Upper lobe of right lung (tissue), 1 donor: ENCODE measurements around the gene ANKRD50. TPM values are rescaled to one million over a fixed set of nuclear protein-coding genes. Genes with fewer than 3 reads are reported as not detected.

Experiments
- ATAC-seq: fragments of 200-7000 bp; cut with Tn5 transposase; one replicate; pipeline ENCODE4 v1.9.1; 2020; ENCODE audit warnings: mild to moderate bottlenecking, moderate library complexity
- DNase-seq: peaks from one replicate; pipeline ENCODE4 v3.0.0-alpha.2; 2020
- H3K27ac ChIP-seq: fragments of 200-600 bp; one replicate; pipeline ENCODE4 v1.8.0; 2022
- H3K27me3 ChIP-seq: fragments of 200-600 bp; one replicate; pipeline ENCODE4 v1.8.0; 2022; ENCODE audit warnings: mild to moderate bottlenecking
- H3K36me3 ChIP-seq: fragments of 200-600 bp; one replicate; pipeline ENCODE4 v1.8.0; 2022
- H3K4me1 ChIP-seq: fragments of 200-600 bp; one replicate; pipeline ENCODE4 v1.8.0; 2022
- H3K4me3 ChIP-seq: fragments of 200-600 bp; one replicate; pipeline ENCODE4 v1.8.0; 2022; ENCODE audit warnings: mild to moderate bottlenecking
- H3K9me3 ChIP-seq: fragments of 200-600 bp; one replicate; pipeline ENCODE4 v1.8.0; 2022
- CTCF ChIP-seq: fragments of 200-600 bp; IDR thresholded peaks from one replicate; pipeline ENCODE4 v1.8.0; 2022; ENCODE audit warnings: antibody characterized with exemption
- intact Hi-C: fragments of 100-400 bp; cut with DNase I; formaldehyde crosslinking; loops from one replicate; pipeline ENCODE4 v1.11.0; 2022
- total RNA-seq: library from RNA; stranded (reverse); fragmentation: NEBNext Ultra II Directional; extraction: Animal tissue kit (Norgen Biotek cat#: 25700); gene quantifications from one replicate; pipeline ENCODE4 v1.2.1, GENCODE V29; 2021
- donor health status: DM: no; HTN: yes; CAD: no; lungs with severe emphysema.

Gene ANKRD50
- total RNA-seq, 1 donor from 2014 or later, result 25.9 TPM

GRCh38 chr4:124705393-124705792 lies 7.1 kb downstream of the ANKRD50 start:
- DNase-seq (no peak), ATAC-seq (no peak)
- H3K4me1 ChIP-seq, result peaks cover 13% of the 10 kb centered on the region
- no peaks in the 10 kb centered on the region for H3K27me3 ChIP-seq
- H3K27ac ChIP-seq, result no peak overlapping the region
- no peak overlapping the region for H3K4me3 ChIP-seq
- intact Hi-C loops, result no loop called here
- no peaks in the 10 kb centered on the region for H3K9me3 ChIP-seq
- H3K36me3 ChIP-seq, result no peaks in the 10 kb centered on the region
- TF ChIP-seq CTCF, result no peak

GRCh38 chr4:124703154-124703553 lies 9.4 kb downstream of the ANKRD50 start:
- H3K27me3 ChIP-seq, result no peaks in the 10 kb centered on the region
- intact Hi-C loops, result no loop called here
- H3K4me3 ChIP-seq, result no peak overlapping the region
- DNase-seq (no peak), ATAC-seq (peak; percentile 55)
- H3K27ac ChIP-seq, result no peak overlapping the region
- H3K4me1 ChIP-seq, result peaks cover 7% of the 10 kb centered on the region
- no peaks in the 10 kb centered on the region for H3K9me3 ChIP-seq
- H3K36me3 ChIP-seq, result no peaks in the 10 kb centered on the region
- TF ChIP-seq CTCF, result no peak

- Histone ChIP-seq H3K36me3 (no peaks in the 10 kb centered on the region), H3K4me3 (no peak overlapping the region), H3K9me3 (no peaks in the 10 kb centered on the region), H3K27me3 (no peaks in the 10 kb centered on the region), H3K4me1 (no peaks in the 10 kb centered on the region), H3K27ac (no peak overlapping the region)
- DNase-seq, result no peak
- TF ChIP-seq CTCF, result no peak
- intact Hi-C loops, result no loop called here
- no peak for ATAC-seq
Measured at GRCh38 chr4:124697441-124697840, 15.1 kb downstream of the ANKRD50 start.

GRCh38 chr4:124696182-124696581 lies 16.4 kb downstream of the ANKRD50 start:
- DNase-seq (no peak), ATAC-seq (no peak)
- no peak overlapping the region for H3K27ac ChIP-seq
- no peak overlapping the region for H3K4me3 ChIP-seq
- no peak for TF ChIP-seq CTCF
- H3K36me3 ChIP-seq, result no peaks in the 10 kb centered on the region
- no peaks in the 10 kb centered on the region for H3K4me1 ChIP-seq
- no peaks in the 10 kb centered on the region for H3K9me3 ChIP-seq
- intact Hi-C loops, result no loop called here
- H3K27me3 ChIP-seq, result no peaks in the 10 kb centered on the region

- Histone ChIP-seq H3K36me3 (no peaks in the 10 kb centered on the region), H3K4me3 (no peak overlapping the region), H3K27ac (no peak overlapping the region), H3K9me3 (no peaks in the 10 kb centered on the region), H3K27me3 (no peaks in the 10 kb centered on the region), H3K4me1 (no peaks in the 10 kb centered on the region)
- ATAC-seq, result no peak
- no peak for TF ChIP-seq CTCF
- intact Hi-C loops, result no loop called here
- no peak for DNase-seq
Measured at GRCh38 chr4:124694946-124695598, 17.5 kb downstream of the ANKRD50 start.

GRCh38 chr4:124694306-124694705 lies 18.2 kb downstream of the ANKRD50 start:
- DNase-seq (no peak), ATAC-seq (no peak)
- intact Hi-C loops, result no loop called here
- no peak for TF ChIP-seq CTCF
- H3K36me3 ChIP-seq, result no peaks in the 10 kb centered on the region
- H3K27ac ChIP-seq, result no peak overlapping the region
- no peaks in the 10 kb centered on the region for H3K9me3 ChIP-seq
- H3K27me3 ChIP-seq, result no peaks in the 10 kb centered on the region
- no peak overlapping the region for H3K4me3 ChIP-seq
- no peaks in the 10 kb centered on the region for H3K4me1 ChIP-seq
